Measurements from ENCODE around the gene PRKACG.

PRKACG gene

GRCh38 chr9:68980341-68980914, 33.5 kb downstream of the PRKACG start:
- DNase-seq, result no peak

DNA sequence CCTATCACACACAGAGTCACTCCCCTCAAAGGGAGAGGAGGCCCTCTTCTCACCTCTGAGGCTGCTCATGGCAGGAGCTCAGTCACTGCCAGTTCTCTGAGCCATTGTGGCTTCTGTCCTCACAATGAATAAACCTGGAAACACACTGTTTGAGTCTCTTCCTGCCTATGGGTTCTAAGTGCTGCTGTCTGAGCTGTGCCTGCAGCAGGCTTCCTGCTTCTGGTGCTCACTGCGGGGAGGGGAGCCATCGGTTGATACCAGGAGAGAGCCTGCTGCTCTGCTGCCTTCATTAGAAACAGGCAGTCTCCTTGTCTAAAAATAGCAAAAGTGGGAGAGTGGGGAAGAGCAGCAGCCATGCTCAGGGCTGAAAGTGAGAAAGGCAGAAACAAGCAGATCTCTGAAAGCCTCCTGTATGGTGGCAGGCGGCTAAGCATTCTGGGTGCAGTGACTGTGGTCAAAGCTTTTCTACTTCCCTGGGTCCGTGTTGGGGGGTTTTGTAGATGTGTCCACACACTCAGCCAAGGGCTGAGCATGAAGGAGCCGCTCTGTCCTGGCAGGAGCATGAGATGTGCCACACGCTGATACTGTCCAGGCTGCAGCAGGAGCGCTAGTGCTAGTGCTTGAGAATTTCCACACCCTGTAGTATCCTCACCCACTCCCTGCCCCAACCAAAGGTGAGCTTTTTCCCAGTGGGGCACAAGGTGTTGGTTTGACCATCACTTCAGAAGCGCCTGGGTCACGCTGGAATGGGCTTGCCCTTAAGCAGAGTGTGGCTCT, 34.2 kb downstream of the PRKACG start:
- no peak for DNase-seq

DNA sequence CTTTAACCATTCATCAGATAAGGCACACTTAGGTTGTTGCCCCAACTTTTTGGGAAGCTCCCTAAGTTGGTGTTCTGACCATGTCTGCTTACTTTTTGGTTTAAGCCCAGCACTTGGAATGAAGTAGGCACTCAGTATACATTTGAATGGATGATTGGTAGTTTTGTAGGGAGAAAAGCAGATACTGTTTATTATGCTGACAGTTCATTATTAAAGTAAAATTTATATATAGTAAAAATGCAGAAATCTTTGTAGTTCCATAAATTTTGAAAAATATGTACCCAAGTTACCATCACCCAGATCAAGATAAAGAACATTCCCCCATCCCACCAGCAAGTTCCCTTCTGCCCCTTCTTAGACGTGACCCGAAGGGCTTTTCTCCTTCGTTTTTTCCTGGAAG, 35.4 kb downstream of the PRKACG start:
- DNase-seq, result no peak

GRCh38 chr9:68978066-68978465, 35.8 kb downstream of the PRKACG start:
- DNase-seq, result peak in 1 of 2 donors; percentile 34

- DNase-seq, result no peak
Measured at GRCh38 chr9:68975365-68976043, 38.4 kb downstream of the PRKACG start.

DNA sequence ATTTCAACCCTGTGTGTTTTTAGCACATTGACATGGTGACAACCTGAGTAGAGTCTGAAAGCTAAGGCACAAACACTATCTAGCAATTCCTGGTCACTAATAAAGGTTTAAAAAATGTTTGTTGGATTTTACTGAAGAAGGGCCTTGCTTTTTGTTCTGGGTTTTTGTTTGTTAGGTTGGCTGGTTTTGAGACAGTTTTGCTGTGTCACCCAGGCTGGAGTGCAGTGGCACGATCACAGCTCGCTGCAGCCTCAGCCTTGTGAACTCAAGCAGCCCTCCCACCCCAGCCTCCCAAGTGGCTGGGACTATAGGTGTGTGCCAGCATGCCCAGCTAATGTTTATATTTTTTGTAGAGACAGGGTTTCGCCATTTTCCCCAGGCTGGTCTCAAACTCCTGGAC, 39.0 kb downstream of the PRKACG start:
- DNase-seq, result no peak

GRCh38 chr9:68974431-68974830, 39.5 kb downstream of the PRKACG start:
- DNase-seq, result no peak

DNA sequence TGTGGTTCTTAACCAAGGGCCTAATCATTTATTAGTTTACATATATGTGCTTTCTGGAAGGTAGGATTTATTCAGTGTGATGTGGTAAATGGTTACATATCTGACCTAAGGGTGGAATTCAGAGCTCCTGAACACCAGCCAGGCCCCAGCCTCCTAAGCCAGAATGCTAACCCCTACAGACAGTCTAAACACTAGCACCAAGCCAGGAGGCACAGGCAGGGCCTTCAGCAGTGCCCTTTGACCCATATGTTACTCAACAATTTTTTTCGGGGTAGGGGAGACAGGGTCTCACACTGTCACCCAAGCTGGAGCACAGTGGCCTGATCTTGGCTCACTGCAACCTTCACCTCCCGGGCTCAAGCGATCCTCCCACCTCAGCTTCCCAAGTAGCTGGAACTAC, 40.3 kb downstream of the PRKACG start:
- DNase-seq, result no peak

GRCh38 chr9:68970151-68970550, 43.8 kb downstream of the PRKACG start:
- no peak for DNase-seq

DNA sequence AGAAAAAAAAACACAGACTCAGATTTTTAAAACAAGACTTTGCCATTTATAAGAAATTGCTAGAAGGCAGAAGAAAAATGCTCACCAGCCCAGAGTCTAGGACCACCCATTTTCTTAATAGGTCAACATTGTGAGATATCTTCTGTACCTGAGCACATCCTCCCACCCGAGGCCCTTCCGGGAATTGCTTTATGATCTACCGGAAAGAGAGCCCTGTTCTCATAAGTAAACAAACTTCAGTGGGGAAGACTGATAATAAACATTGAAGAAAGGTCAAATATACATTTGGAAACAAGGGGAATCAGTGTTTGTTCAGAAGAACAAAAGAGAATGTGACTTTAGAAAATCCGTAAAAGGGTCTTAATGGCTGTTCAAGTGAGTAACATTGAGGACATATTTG, 44.4 kb downstream of the PRKACG start:
- DNase-seq, result no peak

- no peak for DNase-seq
Measured at GRCh38 chr9:68967800-68968199, 46.1 kb downstream of the PRKACG start.

DNA sequence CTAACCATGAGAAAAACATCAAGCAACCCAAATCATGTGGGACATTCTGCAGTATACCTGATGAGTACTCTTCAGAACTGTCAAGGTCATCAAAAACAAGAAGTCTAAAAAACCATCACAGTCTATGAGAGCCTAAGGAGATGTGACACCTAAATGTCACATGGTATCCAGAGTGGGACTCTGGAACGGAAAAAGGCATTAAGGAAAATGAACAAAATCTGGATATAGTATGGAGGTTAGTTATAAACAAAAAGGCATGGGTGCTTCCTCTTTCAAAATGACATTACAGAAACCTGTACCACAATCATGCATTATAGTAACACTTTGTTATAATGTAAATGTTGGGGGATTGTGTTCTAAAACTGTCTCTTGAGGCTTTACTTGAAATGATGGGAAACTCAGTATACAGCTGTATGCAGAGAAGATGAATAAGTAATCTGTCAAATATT, 47.4 kb downstream of the PRKACG start:
- no peak for DNase-seq

- no peak for DNase-seq
Measured at GRCh38 chr9:68964765-68965164, 49.1 kb downstream of the PRKACG start.

GRCh38 chr9:68964102-68964541, 49.8 kb downstream of the PRKACG start:
- DNase-seq, result no peak

- DNase-seq, result no peak
Measured at GRCh38 chr9:68963416-68963815, 50.5 kb downstream of the PRKACG start.
